CD4-positive, alpha-beta T cell treated with Interleukin-2 at 100 ng/mL for 4 hours (primary cell): ENCODE data around the gene PPT2.

Experiments used
- DNase-seq: peaks from one replicate; pipeline ENCODE4 v3.0.0-alpha.2; 2020; ENCODE audit warnings: low spot score

PPT2 gene

DNA sequence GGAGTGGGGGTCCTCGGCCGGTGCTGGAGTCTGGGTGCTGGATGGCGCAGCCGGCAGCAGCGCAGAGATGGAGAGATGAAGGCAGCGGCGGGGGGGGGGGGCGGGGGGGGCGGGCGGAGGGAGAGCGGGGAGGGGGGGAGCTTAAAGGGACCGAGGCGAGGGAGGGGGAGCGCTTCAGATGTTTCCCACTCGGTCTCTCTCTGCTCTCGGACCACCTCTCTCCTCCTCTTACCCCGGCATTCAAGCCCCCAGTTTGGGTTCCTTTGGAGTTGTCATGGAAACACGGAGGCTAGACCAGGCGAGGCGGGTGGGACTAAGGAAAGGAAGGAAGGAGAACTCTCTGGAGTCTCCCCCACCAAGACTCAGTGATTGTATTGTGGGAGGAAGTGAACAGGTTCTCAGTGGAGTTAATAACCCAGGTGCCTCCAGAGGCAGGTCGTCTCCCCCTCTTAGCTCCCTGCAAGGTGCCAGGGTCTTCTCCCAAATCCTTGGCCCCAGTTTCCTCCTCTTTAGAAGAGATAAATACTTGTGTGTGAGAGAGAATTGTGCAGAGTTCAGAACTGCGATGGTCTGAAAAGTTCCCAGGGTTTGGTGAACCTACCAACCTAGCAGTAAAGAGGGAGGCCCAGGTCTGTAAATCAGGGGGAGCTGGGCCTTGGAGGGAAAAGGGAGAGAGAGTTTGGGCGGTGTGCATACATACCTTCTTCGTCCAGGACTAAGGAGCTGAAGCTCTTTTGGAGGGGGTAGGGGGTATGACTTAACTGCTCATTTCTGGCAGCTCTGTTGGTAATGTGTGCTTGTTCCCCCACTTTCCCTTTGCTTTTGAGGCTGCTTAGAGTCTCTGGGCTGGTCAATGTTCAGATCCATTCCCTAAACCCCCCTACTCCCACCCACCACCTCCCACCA, 1.8 kb upstream of the PPT2 start, which contains the start of gene PRRT1:
Gene PRRT1 (minus strand): TSS at position 77 of the 906 bp plus-strand sequence. CDS start 112 bp downstream, outside the sequence.
- no peak for DNase-seq

DNA sequence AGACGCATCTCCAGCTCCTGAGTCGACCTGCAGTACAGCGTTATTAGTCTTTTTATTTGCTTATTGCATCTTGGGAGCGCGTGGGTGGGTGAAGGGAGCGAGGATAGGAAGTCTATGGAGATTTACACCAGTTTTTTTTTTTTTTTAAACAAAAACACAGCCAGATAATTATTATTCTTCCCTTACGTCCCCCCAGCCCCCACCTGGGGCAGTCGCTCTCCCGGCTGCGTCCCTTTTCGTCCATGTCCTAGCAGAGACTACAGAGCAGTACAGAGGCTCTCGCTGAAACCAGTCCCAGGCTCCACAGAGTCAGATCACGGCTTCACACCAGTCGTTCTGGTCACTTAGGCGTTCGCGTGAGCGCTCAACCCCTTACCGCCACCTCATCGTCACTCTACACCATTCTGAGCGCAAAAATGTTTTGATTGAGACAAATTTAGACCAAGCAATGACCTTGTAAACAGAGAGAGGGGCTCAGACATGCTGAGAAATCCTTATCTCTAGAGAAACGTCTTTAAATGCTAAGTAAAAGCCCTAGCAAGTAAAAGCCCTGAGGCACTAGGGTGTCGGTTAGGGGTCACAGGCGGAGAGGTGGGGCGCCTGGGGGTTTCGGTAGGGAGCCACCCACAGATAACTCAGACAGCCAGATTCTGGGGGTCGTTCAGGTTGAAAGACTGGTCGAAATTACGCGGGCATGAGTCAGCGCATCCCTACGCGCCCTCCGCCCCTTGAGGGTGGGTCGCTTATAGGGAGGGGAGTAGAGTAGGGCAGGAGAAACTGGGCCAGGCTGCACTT, 975 bp upstream of the PPT2 start:
- DNase-seq = no peak

DNA sequence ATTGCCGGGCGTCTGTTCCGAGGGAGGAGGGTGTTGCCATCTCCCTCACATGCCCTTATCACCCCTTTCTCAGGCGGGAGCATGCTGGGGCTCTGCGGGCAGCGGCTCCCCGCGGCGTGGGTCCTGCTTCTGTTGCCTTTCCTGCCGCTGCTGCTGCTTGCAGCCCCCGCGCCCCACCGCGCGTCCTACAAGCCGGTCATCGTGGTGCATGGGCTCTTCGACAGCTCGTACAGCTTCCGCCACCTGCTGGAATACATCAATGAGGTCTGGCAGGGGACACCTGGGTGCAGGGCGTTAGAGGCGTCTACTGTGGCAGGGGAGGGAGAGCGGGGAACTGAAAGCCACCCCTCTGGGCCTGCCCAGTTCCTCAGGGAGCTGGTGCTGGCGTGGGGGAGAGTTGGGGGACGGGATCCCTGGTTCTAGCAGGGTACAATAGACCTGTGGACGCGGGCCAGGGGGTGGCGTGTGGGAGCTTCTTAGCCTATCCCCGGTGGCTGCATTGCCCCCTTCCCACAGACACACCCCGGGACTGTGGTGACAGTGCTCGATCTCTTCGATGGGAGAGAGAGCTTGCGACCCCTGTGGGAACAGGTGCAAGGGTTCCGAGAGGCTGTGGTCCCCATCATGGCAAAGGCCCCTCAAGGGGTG, 697 bp downstream of the PPT2 start:
- peak; percentile 70 for DNase-seq

DNA sequence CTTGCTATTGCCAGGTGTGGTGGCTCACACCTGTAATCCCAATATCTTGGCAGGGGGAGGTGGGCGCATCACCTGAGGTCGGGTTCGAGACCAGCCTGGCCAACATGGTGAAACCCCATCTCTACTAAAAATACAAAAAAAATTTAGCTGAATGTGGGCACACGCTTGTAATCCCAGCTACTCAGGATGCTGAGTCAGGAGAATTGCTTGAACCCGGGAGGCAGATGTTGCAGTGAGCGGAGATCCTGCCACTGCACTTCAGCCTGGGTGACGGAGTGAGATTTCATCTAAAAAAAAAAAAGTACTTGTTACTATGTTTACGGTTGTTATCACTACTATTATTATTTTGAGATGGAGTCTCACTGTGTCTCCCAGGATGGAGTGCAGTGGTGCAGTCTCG, 3.0 kb downstream of the PPT2 start:
- DNase-seq = no peak

DNA sequence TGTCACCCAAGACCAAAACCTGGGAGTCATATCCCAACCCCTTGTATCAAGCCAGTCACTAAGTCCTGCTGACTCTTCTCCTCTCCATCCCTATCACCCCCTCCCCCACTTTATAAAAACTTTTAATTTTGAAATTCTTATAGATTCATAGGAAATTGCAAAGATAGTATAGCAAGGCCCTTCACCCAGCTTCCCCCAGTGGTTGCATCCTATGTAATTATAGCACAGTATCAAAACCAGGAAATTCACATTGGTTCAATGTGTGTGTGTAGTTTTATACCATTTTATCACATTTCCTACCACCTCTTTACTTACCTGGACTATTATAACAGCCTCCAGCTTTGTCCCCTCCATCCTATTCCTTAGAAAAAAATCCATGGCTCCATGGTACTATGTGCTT, 4.1 kb downstream of the PPT2 start:
- DNase-seq = no peak

DNA sequence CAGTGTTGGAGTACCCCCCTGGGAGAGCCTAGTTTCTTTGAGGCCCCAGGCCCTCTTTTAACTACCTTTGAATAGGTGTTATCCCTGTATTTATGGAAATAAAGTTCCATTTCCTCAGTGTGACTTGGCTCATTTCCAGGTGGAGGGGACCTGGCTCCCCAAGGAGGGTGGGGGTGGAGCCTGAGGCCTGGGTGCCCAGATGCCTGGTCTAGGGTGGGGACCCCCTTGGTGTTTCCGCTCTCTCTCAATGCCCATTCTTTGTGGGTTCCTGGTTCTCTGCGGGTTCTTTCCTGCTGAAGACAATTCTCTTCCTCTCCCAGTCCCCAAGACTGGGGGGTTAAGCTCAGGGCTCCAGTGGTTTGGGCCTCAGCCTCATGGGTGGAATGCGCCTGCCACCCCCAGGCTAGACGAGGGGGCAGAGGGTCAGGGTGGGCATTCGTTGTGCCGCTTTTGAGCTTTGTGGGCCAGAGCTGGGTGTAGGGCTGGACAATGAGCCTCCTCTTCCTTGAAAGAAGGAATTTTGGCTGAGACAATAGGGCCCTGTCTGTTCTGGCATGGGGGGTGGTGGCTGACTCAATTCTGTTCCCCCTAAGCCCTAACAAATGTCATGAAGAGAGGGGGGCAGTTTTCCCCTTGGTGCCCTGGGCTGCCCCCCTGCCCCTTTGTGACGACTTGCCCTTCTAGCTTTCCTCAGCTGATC, 9.8 kb downstream of the PPT2 start:
- no peak for DNase-seq

DNA sequence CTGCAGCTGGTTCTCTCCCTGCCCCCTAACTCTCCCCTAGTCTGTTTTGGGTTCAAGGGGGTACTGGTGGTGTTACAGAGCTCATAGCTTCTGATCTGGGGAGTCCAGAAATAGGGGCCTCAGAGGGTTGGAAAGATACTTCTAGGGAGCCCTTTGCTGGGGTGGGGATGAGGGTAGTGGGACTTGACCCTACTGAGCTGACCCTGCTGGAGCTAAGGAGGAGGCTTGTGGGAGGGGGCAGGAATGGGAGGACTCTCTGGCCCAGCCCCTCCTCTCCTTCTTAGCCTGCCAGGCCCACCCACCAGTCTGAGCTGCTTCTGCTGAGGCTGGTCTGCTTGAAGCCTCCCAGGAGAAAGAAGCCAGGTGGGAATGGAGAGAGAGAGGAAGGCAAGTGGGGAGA, 10.4 kb downstream of the PPT2 start, which contains the start of gene EGFL8:
Gene EGFL8 (plus strand): TSS at position 301 of the 400 bp plus-strand sequence. CDS start 1,571 bp downstream, outside the sequence.
- DNase-seq = no peak

DNA sequence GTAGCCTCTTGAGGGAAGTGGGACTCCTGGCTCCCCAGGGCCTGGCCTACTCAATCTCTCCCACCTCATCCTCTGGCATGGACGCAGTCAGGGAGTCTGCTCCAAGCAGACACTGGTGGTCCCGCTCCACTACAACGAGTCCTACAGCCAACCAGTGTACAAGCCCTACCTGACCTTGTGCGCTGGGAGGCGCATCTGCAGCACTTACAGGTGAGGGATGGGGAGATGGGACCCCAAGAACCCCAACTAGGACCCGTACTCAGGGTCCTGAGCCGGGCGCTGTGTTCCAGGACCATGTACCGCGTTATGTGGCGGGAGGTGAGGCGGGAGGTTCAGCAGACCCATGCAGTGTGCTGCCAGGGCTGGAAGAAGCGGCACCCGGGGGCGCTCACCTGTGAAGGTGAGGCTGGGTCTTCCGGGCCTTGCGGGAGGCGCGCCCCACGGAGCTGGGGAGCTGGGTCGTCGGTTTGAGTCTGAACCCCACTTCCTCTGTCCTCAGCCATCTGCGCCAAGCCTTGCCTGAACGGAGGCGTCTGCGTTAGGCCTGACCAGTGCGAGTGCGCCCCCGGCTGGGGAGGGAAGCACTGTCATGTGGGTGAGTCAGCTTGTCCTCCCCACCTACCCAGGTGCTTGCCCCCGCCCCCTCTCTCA, 12.6 kb downstream of the PPT2 start:
- DNase-seq = no peak

DNA sequence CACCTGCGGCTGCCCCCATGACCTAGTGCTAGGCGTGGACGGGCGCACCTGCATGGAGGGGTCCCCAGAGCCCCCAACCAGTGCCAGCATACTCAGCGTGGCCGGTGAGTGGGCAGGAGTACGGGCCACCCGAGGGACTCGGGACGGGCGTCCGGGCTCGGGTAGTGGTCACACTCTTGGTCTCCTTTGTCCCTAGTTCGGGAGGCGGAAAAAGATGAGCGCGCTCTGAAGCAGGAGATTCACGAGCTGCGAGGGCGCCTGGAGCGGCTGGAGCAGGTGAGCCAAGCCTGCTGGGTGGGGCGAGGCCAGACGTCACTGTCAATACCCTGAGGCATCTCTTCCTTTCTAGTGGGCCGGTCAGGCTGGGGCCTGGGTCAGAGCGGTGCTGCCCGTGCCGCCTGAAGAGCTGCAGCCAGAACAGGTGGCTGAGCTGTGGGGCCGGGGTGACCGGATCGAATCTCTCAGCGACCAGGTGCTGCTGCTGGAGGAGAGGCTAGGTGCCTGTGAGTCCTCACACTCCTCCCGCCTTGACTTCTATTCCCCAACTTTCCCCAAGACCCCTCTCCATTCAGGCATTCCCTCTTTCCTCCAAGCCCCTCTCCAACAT, 13.3 kb downstream of the PPT2 start:
- no peak for DNase-seq

DNA sequence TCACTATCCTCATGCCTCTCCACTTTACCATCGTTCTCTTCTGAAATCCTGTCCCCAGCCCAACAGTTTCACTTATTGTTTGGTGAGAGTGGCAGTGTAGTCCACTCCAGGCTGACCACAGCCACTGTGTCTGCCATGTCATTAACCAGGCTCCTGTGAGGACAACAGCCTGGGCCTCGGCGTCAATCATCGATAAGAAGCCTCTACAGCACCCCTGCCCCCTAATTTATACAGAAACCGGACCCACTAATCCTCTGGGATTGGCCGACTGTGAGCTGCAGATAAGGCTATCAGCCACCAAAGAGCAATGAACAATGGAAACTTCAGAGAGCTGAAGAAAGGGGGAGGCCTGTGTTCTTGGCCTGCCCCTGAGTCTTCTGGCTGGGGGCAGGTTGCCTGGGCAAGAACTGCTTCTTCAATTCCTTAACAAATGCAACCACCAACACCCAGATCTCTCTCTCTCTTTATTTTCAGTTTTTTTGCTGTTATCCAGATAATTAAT, 13.9 kb downstream of the PPT2 start:
- DNase-seq = no peak

DNA sequence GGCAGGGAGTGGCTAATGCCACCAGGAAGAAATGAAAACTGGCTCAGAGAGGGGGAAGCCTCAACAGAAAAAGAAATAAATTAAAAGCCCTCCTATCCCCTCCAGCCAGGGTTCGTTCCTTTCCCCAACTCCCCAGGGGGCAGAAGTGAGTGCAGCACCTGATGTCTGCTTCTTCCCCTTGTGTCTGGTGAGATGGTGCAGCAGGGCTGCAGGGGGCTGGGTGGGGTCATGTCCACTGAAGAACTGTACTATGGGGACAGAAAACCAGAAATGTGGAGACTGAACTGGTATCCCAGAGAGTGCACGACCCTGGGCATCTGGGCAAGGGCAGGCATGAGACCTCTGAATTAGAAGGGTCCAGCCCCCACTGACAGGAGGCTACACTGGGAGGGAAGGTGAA, 14.4 kb downstream of the PPT2 start:
- DNase-seq = no peak

DNA sequence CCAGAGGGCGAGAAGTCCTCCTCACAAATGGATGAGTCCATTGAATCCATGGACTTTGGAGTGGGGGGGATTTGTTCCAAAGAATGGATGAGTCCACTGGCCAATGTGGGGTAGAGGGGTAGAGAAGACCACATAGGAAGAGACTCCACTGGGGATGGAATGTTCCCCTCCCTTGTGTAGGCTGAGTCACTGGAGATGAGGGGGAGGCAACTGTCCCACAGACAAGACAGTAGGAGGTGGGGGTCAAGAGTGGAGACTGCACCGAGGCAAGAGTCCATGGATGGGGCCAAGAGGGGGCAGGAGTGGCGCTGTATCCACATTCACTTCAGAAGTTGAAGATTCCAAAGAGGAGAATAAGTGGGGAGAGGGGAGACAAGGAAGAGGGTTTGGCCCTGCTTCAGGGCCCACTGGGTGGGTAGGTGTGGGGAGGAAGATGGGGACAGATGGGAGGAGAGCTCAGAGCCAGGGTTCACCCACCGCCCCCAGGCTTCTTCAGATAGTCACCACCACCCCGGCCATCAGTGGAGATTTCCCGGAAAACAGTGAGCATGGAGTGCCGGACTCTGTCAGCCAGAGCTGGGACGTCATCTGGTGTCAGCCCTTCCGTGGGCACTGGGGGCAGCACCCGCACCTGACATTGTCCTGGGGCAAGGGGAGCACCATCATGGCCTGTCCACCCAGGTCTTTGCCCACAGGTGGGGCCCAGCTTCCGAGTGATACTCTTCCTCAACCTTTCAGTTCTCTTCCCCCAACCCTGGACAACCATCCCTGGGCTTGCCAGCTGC, 15.1 kb downstream of the PPT2 start:
- DNase-seq = no peak

DNA sequence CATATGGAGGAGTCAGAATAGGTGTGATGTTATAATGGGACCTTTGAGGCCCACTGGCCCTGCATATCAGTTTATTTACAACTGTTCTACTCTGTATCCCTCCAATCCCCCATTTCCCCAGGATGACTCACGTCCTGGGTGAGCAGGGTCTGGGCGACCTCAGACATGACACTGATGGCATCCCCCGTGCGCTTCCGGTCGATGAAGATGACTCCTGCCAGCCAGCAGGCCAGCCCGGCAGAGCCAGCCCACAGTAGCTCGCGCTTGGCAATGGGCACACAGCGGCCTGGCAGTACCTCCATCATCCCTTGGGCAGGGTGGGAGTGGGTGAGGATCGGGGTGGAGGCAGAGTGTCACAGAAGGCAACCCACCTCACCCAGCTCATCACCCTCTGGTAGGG, 16.4 kb downstream of the PPT2 start:
- DNase-seq = no peak

DNA sequence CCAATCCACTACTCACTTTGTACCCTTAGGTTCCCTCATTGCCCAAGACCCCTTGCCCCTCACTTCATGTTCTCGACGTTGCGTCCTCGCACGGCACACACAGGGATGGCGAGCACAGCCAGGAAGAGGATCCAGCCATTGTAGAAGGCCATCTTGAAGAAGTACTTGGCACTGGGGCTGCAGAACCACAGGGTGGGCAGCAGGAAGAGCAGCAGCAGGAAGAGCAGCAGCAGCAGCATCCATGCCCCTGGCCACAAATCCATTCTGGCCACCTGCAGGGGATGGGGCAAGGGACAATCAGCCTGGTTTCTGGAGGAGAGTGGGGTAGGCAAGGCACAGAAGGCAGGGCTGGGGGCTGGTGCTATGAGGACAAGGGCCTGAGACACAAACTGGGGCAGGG, 17.3 kb downstream of the PPT2 start:
- DNase-seq = no peak

DNA sequence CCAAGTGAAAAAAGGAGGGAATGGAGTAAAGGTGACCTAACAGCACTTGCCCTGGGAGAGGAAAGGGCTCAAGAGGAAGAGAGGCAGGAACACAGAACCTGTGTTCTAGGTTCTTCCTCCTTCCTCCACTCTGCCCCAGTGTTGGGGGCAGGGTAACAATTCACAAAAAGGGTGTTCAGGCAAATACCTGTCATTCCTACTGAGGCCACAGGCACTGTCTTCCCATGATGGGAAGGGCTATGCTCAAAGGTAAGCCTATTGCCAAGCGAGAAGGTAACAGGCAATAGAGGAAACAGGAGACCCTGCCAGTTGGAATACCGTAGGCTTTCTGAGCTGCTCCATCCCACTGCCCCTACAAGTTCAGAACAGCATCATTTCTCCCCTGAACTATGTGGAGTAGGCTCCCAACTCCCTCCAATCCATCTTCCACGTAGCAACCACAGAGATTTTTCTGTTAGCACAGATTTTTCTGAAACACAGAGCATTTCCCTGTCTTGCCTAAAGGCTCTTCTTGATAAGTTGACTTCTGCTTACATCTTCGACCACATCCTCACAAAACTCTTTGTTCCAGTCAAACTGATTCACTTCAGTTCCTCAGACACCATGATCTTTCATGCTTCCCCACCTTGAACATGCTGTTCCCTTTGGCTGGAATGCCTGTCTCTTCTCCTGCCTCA, 19.2 kb downstream of the PPT2 start:
- no peak for DNase-seq

DNA sequence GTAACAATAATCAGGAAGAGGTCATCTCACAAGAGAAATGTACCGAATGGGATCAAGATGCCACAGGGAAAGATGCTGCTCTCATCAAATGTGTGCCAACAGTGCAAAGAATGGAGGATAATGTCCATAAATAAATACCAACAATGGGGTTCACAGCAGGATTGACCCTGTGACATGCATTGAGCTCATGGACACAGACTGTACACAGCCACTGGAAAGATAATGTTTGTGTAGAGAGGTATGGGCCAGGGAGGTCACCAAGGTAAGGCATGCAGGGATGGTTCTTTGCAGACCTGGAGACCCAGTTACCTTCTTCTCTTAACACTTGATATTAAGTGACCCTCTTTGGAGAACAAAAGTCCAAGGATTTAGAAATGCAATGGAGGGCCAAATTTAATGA, 20.5 kb downstream of the PPT2 start:
- DNase-seq = no peak

DNA sequence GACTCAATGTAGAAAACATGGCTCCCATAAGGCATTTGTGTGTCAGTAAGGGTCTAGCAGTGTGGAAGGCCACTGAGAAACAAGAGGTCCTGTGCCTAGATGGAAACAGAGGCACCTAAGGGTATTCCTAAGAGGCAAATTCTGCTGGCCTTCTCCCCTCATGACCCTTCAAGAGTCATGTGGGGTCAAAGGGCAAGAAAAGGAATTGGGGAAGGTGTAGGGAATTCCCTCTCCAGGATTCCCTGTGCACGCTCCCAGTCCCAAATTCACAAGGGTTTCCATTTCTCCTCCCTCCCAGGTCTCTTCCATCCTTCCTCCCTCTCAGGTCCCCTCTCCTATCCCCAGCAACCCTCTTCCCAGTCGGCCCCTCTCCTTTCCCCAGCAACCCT, 21.4 kb downstream of the PPT2 start:
- DNase-seq = no peak

DNA sequence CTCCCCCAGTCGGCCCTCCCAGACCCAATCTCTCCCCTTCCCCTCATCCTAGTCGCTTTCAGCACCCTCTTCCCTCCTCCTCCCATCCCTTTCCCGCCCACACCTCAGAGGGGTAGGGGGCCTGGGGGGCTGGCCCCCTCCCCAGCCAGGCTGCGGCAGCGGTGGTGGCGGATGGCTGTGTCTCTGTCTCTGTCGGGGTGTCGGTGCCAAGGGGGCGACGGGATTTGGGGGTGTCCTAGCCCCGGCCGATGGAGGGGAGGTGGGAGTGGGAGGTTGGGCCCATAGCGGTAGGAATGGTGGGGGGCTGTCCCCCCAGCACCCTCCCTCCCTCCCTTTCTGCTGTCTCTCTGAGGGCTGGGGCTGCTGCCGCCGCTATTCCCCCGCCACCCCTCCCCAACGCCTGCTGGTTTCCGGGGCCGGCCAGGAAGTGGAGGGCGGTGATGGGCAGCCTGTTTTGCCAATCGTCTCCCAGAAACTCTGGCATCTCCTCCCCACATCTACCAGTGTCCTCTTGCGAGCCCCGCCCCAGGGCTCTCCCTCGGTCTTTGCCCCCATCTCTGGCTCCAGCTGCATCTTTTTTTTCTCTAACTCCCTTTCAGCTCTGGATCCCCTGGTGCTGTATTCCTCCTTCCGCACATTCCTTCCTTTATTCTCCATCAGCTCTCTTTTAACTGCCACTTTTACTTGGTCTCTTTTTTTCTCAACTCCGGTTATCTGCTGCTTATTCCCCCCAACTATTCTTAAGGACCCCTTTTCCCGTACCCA, 22.0 kb downstream of the PPT2 start, which contains the start of gene AGPAT1:
Gene AGPAT1 (minus strand): TSS at position 374 of the 765 bp plus-strand sequence. CDS start 4,588 bp downstream, outside the sequence.
- DNase-seq = peak; percentile 98
